ENCODE results near the gene C3orf20.
"Not testable (repeated sequence)": the region's sequence is repeated elsewhere in the genome, so short reads cannot be mapped to it uniquely, and the experiment has no call there.

Gene C3orf20

GRCh38 chr3:14640734-14641133, 34.2 kb upstream of the C3orf20 start:
- Mint-ChIP-seq H3K4me3 (no peak overlapping the region), H3K4me1 (no peaks in the 10 kb centered on the region), H3K36me3 (no peaks in the 10 kb centered on the region), H3K9me3 (no peaks in the 10 kb centered on the region), H3K27me3 (peaks cover 63% of the 10 kb centered on the region), H3K27ac (no peak overlapping the region)
- DNase-seq, result no peak
- CTCF ChIA-PET, result no interaction called here

- Mint-ChIP-seq H3K4me3 (no peak overlapping the region), H3K36me3 (no peaks in the 10 kb centered on the region), H3K9me3 (no peaks in the 10 kb centered on the region), H3K27me3 (peaks cover 59% of the 10 kb centered on the region), H3K27ac (no peak overlapping the region), H3K4me1 (peaks cover 2% of the 10 kb centered on the region)
- CTCF ChIA-PET, result no interaction called here
- no peak for DNase-seq
Observed at GRCh38 chr3:14641346-14641745, 33.6 kb upstream of the C3orf20 start.

- Mint-ChIP-seq H3K9me3 (no peaks in the 10 kb centered on the region), H3K4me1 (peaks cover 15% of the 10 kb centered on the region), H3K27me3 (peaks cover 27% of the 10 kb centered on the region), H3K4me3 (no peak overlapping the region), H3K36me3 (no peaks in the 10 kb centered on the region), H3K27ac (no peak overlapping the region)
- CTCF ChIA-PET, result interaction anchor here (1.6 kb wide), 1 partner anchor 23 kb away, joined by 3 read pairs; no protein-coding TSS in a partner anchor
- DNase-seq, result no peak
Observed at GRCh38 chr3:14645453-14645852, 29.5 kb upstream of the C3orf20 start.

GRCh38 chr3:14646131-14646573, 28.8 kb upstream of the C3orf20 start:
- DNase-seq, result no peak
- CTCF ChIA-PET, result interaction anchor here (1.6 kb wide), 1 partner anchor 23 kb away, joined by 3 read pairs; no protein-coding TSS in a partner anchor
- Mint-ChIP-seq H3K4me3 (no peak overlapping the region), H3K36me3 (peaks cover under 1% of the 10 kb centered on the region), H3K27ac (no peak overlapping the region), H3K9me3 (no peaks in the 10 kb centered on the region), H3K4me1 (peaks cover 21% of the 10 kb centered on the region), H3K27me3 (peaks cover 22% of the 10 kb centered on the region)

- Mint-ChIP-seq H3K9me3 (no peaks in the 10 kb centered on the region), H3K4me3 (no peak overlapping the region), H3K27ac (no peak overlapping the region), H3K27me3 (peaks cover 22% of the 10 kb centered on the region), H3K4me1 (peaks cover 23% of the 10 kb centered on the region), H3K36me3 (peaks cover 2% of the 10 kb centered on the region)
- DNase-seq, result no peak
- CTCF ChIA-PET, result interaction anchor here (1.1 to 1.6 kb wide), 2 partner anchors 12 to 22 kb away, joined by 3 to 5 read pairs; no protein-coding TSS in a partner anchor
Observed at GRCh38 chr3:14646589-14647413, 28.1 kb upstream of the C3orf20 start.

GRCh38 chr3:14647976-14648955, 26.7 kb upstream of the C3orf20 start:
- no peaks in the 10 kb centered on the region for H3K9me3 Mint-ChIP-seq
- H3K36me3 Mint-ChIP-seq, result peaks cover 8% of the 10 kb centered on the region
- DNase-seq, result no peak
- H3K4me3 Mint-ChIP-seq, result no peak overlapping the region
- H3K27ac Mint-ChIP-seq, result no peak overlapping the region
- H3K27me3 Mint-ChIP-seq, result peaks cover 7% of the 10 kb centered on the region
- peaks cover 34% of the 10 kb centered on the region for H3K4me1 Mint-ChIP-seq
- CTCF ChIA-PET, result interaction anchor here (1.1 to 1.3 kb wide), 3 partner anchors 12 to 273 kb away, joined by 3 to 5 read pairs (median 4); no protein-coding TSS in a partner anchor

- peaks cover 44% of the 10 kb centered on the region for H3K4me1 Mint-ChIP-seq
- peaks cover 8% of the 10 kb centered on the region for H3K36me3 Mint-ChIP-seq
- H3K27me3 Mint-ChIP-seq, result no peaks in the 10 kb centered on the region
- no peaks in the 10 kb centered on the region for H3K9me3 Mint-ChIP-seq
- no peak for DNase-seq
- H3K4me3 Mint-ChIP-seq, result no peak overlapping the region
- CTCF ChIA-PET, result interaction anchor here (0.8 kb wide), 1 partner anchor 13 kb away, joined by 3 read pairs; no protein-coding TSS in a partner anchor
- no peak overlapping the region for H3K27ac Mint-ChIP-seq
Observed at GRCh38 chr3:14649466-14649865, 25.5 kb upstream of the C3orf20 start.

- CTCF ChIA-PET, result no interaction called here
- Mint-ChIP-seq H3K27ac (peak overlapping the region; percentile 99), H3K36me3 (peaks cover 9% of the 10 kb centered on the region), H3K9me3 (no peaks in the 10 kb centered on the region), H3K4me3 (peak overlapping the region; percentile 100), H3K27me3 (no peaks in the 10 kb centered on the region), H3K4me1 (peaks cover 44% of the 10 kb centered on the region)
- no peak for DNase-seq
Observed at GRCh38 chr3:14650193-14650592, 24.7 kb upstream of the C3orf20 start.

- H3K36me3 Mint-ChIP-seq, result peaks cover 20% of the 10 kb centered on the region
- peak within 1 kb of the TSS; percentile 99 for H3K27ac Mint-ChIP-seq
- CTCF ChIA-PET, result interaction anchor here (0.8 to 2.4 kb wide), 2 partner anchors 19 to 400 kb away, joined by 3 to 7 read pairs; no protein-coding TSS in a partner anchor
- H3K4me1 Mint-ChIP-seq, result peaks cover 46% of the 10 kb centered on the region
- H3K27me3 Mint-ChIP-seq, result no peaks in the 10 kb centered on the region
- H3K9me3 Mint-ChIP-seq, result no peaks in the 10 kb centered on the region
- H3K4me3 Mint-ChIP-seq, result peak within 1 kb of the TSS; percentile 100
- peak; percentile 96 for DNase-seq
Observed at GRCh38 chr3:14651440-14652251, 23.3 kb upstream of the C3orf20 start, which contains the start of gene CCDC174. Gene CCDC174, plus strand, starts transcription at chr3:14651762. Its CDS starts 75 bp downstream, at chr3:14651837.

- H3K27ac Mint-ChIP-seq, result peak overlapping the region; percentile 99
- H3K4me1 Mint-ChIP-seq, result peaks cover 51% of the 10 kb centered on the region
- DNase-seq, H3K9me3 Mint-ChIP-seq, H3K27me3 Mint-ChIP-seq: not testable (repeated sequence)
- H3K4me3 Mint-ChIP-seq, result peak overlapping the region; percentile 100
- peaks cover 26% of the 10 kb centered on the region for H3K36me3 Mint-ChIP-seq
- CTCF ChIA-PET, result interaction anchor here (1.5 to 2.4 kb wide), 2 partner anchors 20 to 111 kb away, joined by 3 to 7 read pairs; no protein-coding TSS in a partner anchor
Observed at GRCh38 chr3:14652360-14652907, 22.5 kb upstream of the C3orf20 start.

- Mint-ChIP-seq H3K9me3 (no peaks in the 10 kb centered on the region), H3K36me3 (peaks cover 60% of the 10 kb centered on the region), H3K27ac (no peak overlapping the region), H3K27me3 (no peaks in the 10 kb centered on the region), H3K4me1 (peaks cover 25% of the 10 kb centered on the region), H3K4me3 (no peak overlapping the region)
- DNase-seq, result no peak
- CTCF ChIA-PET, result no interaction called here
Observed at GRCh38 chr3:14657579-14657978, 17.4 kb upstream of the C3orf20 start.

- H3K4me1 Mint-ChIP-seq, result peaks cover 12% of the 10 kb centered on the region
- H3K27ac Mint-ChIP-seq, result no peak overlapping the region
- DNase-seq, result no peak
- no peaks in the 10 kb centered on the region for H3K27me3 Mint-ChIP-seq
- no peak overlapping the region for H3K4me3 Mint-ChIP-seq
- peaks cover 69% of the 10 kb centered on the region for H3K36me3 Mint-ChIP-seq
- no peaks in the 10 kb centered on the region for H3K9me3 Mint-ChIP-seq
- CTCF ChIA-PET, result no interaction called here
Observed at GRCh38 chr3:14658978-14659377, 16.0 kb upstream of the C3orf20 start.

GRCh38 chr3:14660942-14661341, 14.0 kb upstream of the C3orf20 start:
- Mint-ChIP-seq H3K4me3 (no peak overlapping the region), H3K4me1 (peaks cover 6% of the 10 kb centered on the region), H3K9me3 (no peaks in the 10 kb centered on the region), H3K27me3 (no peaks in the 10 kb centered on the region), H3K36me3 (peaks cover 77% of the 10 kb centered on the region), H3K27ac (peak overlapping the region; percentile 8)
- no peak for DNase-seq
- CTCF ChIA-PET, result no interaction called here
